ENCODE results near the gene PHF19. TPM values are rescaled to one million over a fixed set of nuclear protein-coding genes. Genes with fewer than 3 reads are reported as not detected.

Gene PHF19
- total RNA-seq, 1 donor from 2014 or later = 18.5 TPM

GRCh38 chr9:120922404-120923195 is 45.6 kb upstream of the PHF19 start:
- Histone ChIP-seq H3K36me3 (ENCODE audit: control insufficient read depth, insufficient read depth, low read length) (no peaks in the 10 kb centered on the region), H3K27me3 (ENCODE audit: control insufficient read depth, insufficient read depth, low read length) (no peaks in the 10 kb centered on the region), H3K4me3 (ENCODE audit: low read depth, low read length) (no peak overlapping the region)
- no peak for TF ChIP-seq CTCF (IDR thresholded peaks at IDR 0.05; ENCODE audit: insufficient read depth, low read length, poor library complexity, severe bottlenecking)
- DNase-seq (ENCODE audit: low read depth) = no peak

GRCh38 chr9:120921661-120922181 is 44.7 kb upstream of the PHF19 start:
- H3K4me3 ChIP-seq (ENCODE audit: low read depth, low read length) = no peak overlapping the region
- no peak for DNase-seq (ENCODE audit: low read depth)
- no peak for TF ChIP-seq CTCF (IDR thresholded peaks at IDR 0.05; ENCODE audit: insufficient read depth, low read length, poor library complexity, severe bottlenecking)
- H3K27me3 ChIP-seq (ENCODE audit: control insufficient read depth, insufficient read depth, low read length) = no peaks in the 10 kb centered on the region
- H3K36me3 ChIP-seq (ENCODE audit: control insufficient read depth, insufficient read depth, low read length) = no peaks in the 10 kb centered on the region

- Histone ChIP-seq H3K36me3 (ENCODE audit: control insufficient read depth, insufficient read depth, low read length) (no peaks in the 10 kb centered on the region), H3K4me3 (ENCODE audit: low read depth, low read length) (no peak overlapping the region), H3K27me3 (ENCODE audit: control insufficient read depth, insufficient read depth, low read length) (no peaks in the 10 kb centered on the region)
- no peak for TF ChIP-seq CTCF (IDR thresholded peaks at IDR 0.05; ENCODE audit: insufficient read depth, low read length, poor library complexity, severe bottlenecking)
- no peak for DNase-seq (ENCODE audit: low read depth)
These were observed 43.8 kb upstream of the PHF19 start for GRCh38 chr9:120920806-120921178.

- H3K27me3 ChIP-seq (ENCODE audit: control insufficient read depth, insufficient read depth, low read length) = no peaks in the 10 kb centered on the region
- no peak for TF ChIP-seq CTCF (IDR thresholded peaks at IDR 0.05; ENCODE audit: insufficient read depth, low read length, poor library complexity, severe bottlenecking)
- H3K4me3 ChIP-seq (ENCODE audit: low read depth, low read length) = no peak overlapping the region
- no peaks in the 10 kb centered on the region for H3K36me3 ChIP-seq (ENCODE audit: control insufficient read depth, insufficient read depth, low read length)
- DNase-seq (ENCODE audit: low read depth) = no peak
These were observed 43.1 kb upstream of the PHF19 start for GRCh38 chr9:120919843-120920805.

- Histone ChIP-seq H3K27me3 (ENCODE audit: control insufficient read depth, insufficient read depth, low read length) (no peaks in the 10 kb centered on the region), H3K4me3 (ENCODE audit: low read depth, low read length) (no peak overlapping the region), H3K36me3 (ENCODE audit: control insufficient read depth, insufficient read depth, low read length) (no peaks in the 10 kb centered on the region)
- DNase-seq (ENCODE audit: low read depth) = no peak
- no peak for TF ChIP-seq CTCF (IDR thresholded peaks at IDR 0.05; ENCODE audit: insufficient read depth, low read length, poor library complexity, severe bottlenecking)
These were observed 42.2 kb upstream of the PHF19 start for GRCh38 chr9:120918931-120919842.

All from kidney epithelial cell (primary cell).